Fibroblast of villous mesenchyme (primary cell): ENCODE data around the gene MSI1. TPM values are rescaled to one million over a fixed set of nuclear protein-coding genes. Genes with fewer than 3 reads are reported as not detected.

Experiments
- DNase-seq: peaks from one replicate; pipeline ENCODE4 v3.0.0-alpha.2; 2010; ENCODE audit warnings: low read depth
- H3K4me3 ChIP-seq: 2 replicates; pipeline ENCODE4 v1.5.1; 2011; ENCODE audit warnings: low read depth, mild to moderate bottlenecking, low read length
- total RNA-seq: library from RNA; depleted of rRNA; stranded (reverse); fragments of >200 nt; gene quantifications from 2 replicates; pipeline ENCODE4 v1.2.3, GENCODE V29; 2012
- TF ChIP-seq, protein P1 (sequence below): IDR thresholded peaks from 2 replicates; pipeline ENCODE4 v1.5.1; 2012; ENCODE audit warnings: low read depth, mild to moderate bottlenecking, low read length; ENCODE audit not compliant: insufficient read depth

The MSI1 gene
- total RNA-seq, 1 donor, result not detected

DNA sequence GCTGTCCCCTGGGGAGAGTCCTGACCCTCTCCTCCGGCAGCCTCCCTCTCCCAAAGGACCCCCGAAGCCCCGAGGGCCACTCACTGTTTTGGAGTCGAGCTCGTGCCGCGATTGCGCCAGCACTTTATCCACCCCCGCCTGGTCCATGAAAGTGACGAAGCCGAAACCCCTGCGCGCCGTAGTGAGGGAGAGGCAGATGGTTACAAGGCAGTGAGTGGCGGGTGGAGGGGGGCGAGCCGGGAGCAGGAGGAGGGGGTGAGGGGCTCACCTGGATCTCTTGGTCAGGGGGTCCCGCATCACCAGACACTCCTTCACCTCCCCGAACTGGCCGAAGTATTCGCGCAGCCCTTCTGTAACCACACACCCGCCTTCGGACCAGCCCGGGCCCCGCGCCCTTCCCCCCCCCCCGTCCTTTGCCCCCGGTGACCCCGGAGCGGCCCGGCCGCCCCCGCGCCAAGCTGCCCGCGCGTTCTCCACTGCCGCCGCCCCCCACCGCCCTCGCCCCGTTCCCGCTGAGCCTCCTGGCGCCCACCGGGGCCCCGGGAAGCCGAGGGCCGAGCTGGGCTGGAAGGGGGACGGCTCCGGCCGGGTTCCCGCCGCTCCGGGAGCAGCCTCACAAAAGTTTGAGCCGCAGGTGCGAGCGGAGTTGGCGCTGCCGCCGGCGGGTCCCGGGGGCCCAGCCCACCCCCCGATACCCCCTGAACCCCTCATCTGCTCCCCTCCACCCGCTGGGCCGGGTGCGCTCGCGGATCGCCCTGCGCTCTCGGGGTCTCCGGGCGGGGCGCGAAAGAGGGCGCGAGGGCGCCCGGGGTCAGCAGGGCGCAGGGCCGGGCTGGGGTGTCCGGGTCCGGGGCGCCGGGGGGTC, 808 bp downstream of the MSI1 start:
- TF ChIP-seq, protein P1, sequence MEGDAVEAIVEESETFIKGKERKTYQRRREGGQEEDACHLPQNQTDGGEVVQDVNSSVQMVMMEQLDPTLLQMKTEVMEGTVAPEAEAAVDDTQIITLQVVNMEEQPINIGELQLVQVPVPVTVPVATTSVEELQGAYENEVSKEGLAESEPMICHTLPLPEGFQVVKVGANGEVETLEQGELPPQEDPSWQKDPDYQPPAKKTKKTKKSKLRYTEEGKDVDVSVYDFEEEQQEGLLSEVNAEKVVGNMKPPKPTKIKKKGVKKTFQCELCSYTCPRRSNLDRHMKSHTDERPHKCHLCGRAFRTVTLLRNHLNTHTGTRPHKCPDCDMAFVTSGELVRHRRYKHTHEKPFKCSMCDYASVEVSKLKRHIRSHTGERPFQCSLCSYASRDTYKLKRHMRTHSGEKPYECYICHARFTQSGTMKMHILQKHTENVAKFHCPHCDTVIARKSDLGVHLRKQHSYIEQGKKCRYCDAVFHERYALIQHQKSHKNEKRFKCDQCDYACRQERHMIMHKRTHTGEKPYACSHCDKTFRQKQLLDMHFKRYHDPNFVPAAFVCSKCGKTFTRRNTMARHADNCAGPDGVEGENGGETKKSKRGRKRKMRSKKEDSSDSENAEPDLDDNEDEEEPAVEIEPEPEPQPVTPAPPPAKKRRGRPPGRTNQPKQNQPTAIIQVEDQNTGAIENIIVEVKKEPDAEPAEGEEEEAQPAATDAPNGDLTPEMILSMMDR, result no peak
- DNase-seq, result no peak
- no peak overlapping the region for H3K4me3 ChIP-seq

DNA sequence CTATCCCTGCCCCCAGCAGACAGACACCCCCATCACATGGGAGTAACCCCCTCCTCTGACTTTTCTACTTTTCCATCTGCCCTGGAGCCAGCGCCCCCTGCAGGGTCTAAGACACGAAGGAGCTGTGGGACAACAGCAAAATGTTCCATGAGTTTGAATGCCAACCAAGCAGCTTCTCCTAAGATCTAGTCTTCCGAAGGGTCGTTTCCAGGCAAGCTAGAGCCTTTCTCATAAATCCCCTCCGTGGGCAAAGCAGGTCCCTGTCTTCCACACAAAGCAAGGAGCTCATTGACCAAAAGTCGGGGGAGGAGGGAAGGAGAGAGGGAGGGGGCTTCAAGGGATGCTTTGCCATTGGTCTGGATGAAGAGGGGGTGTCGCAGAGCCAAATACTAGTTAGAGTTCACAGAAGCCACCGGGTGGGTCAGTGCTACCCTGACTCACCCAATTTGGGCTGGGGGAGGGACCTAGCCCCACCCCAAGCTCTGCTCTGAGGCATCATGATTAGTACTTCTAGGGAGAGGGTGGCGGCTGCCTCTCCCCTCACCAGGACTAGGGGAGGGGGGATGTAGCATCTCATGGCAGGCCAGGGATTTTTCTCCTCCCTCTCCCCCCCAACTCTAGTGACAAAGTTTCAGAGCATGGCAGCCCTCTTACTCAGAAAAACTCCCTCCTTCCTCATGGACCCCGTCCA, 1.6 kb downstream of the MSI1 start:
- TF ChIP-seq, protein P1, result peak; percentile 39
- H3K4me3 ChIP-seq, result no peak overlapping the region
- no peak for DNase-seq

DNA sequence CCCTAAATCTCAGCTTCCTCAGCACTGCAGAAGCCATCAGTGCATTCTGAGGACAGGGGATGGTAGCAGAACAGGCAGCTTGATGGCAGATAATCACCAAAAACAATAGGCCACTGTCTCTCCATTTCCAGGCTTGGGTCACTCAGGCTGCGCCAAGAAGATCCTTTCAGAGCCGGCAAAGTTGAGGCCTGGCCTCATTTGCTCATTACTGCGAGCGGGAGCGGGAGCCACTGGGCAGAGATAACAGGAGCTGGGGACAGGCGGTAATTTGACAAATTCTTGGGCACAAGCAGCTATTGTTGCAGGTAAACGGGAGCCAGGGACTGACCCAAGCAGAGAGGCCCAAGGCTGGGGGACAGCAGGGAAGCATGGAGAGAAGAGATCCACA, 2.1 kb downstream of the MSI1 start:
- H3K4me3 ChIP-seq, result no peak overlapping the region
- DNase-seq, result no peak
- TF ChIP-seq, protein P1, result no peak

DNA sequence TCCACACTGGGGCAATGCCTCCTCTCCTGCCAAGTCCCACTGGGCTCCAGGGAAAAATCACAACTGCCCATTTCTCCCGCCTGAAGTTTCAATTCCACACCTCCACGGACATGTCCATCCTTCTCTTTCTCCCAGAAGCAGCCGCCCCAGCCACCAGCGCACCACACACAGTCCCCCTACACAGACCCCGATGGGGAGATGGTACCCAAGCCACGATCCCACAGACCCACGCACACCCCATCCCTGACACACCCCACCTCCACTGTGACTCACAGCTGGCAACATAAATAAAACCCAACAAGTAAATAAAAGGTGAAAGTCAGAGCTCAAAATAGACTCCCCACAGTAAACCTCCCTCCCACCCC, 2.6 kb downstream of the MSI1 start:
- TF ChIP-seq, protein P1, result no peak
- DNase-seq, result no peak
- H3K4me3 ChIP-seq, result no peak overlapping the region

DNA sequence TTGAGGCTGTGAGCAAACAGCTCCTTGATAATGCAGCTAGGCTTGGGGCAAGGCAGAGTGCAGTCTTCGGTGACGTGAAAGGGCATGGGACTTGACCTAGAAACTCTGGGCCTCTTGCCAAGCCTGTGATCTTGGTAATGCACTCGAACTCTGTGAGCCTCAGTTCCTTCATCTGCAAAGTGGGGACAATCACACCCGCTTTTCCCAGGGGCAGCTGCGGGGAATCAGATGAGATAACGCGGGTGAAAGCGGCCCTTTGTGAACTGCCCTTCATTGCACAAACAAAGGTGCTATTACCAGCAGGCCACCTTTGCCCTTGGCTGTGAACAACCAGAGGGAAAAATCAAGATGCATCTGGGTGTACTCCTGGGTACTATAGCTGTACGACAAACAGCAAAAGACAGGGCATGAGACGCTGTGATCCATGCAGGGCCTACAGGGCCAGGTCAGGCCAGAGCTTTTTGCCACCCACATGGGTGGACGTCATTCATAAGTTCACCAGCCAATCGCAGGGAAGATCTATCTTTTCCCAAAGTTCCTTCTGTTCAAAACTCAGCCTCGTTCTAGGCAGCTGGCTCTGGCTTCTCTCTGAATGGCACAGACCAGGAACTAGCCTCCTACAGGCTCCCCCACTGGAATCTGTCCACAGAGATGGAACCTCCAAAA, 3.2 kb downstream of the MSI1 start:
- DNase-seq, result no peak
- H3K4me3 ChIP-seq, result no peak overlapping the region
- TF ChIP-seq, protein P1, result no peak

DNA sequence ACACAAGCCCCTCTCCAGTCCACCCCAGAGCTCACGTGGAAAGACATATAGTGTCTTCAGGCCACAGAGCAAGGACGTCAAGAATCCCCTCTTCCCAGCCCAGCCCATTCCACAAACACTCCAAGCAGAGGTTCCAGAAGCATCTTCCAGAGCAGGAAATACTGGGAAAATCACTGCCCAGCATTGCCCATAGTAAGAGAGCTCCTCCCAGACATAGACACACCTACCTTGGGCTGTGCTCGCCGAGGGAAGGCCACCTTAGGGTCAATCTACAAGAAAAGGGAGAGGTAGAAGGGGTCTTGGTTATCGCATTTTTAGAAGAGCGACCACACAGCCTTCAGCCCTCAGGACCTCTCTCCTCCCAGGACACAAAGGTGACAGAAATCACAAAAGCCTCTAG, 4.5 kb downstream of the MSI1 start:
- no peak overlapping the region for H3K4me3 ChIP-seq
- DNase-seq, result no peak
- TF ChIP-seq, protein P1, result no peak
